CD4-positive, alpha-beta memory T cell (primary cell): ENCODE measurements around the gene CGB8. TPM values are rescaled to one million over a fixed set of nuclear protein-coding genes. Genes with fewer than 3 reads are reported as not detected.
A peak's percentile ranks its signal among the peaks of the same experiment; 100 is the strongest.
"Not testable (repeated sequence)": the region's sequence is repeated elsewhere in the genome, so short reads cannot be mapped to it uniquely, and the experiment has no call there.

ENCODE experiments used
- CTCF ChIA-PET: fragments of 350-600 bp; sonication (Branson Sonifier 250); formaldehyde crosslinking; loops from one replicate; lab custom pipeline; 2021; ENCODE audit warnings: inconsistent platforms; ENCODE audit not compliant: partially characterized antibody; lab: Charles Lee
- POLR2A ChIA-PET: fragments of 350-600 bp; sonication (Branson Sonifier 250); formaldehyde crosslinking; loops from one replicate; lab custom pipeline; 2021; ENCODE audit not compliant: partially characterized antibody; lab: Charles Lee
- DNase-seq, 5 donors: peaks; one replicate each; pipeline versions ENCODE4 v3.0.0 to v3.0.0-alpha.2; 2020 to 2022; ENCODE audit warnings: mixed read lengths in 1 of 5
- H3K27ac ChIP-seq: one replicate; pipeline ENCODE4 v1.7.0; 2013; ENCODE audit warnings: low read depth, low read length
- H3K27me3 ChIP-seq: 2 replicates; pipeline ENCODE4 v1.7.0; 2013; ENCODE audit warnings: mild to moderate bottlenecking, low read length, moderate library complexity; ENCODE audit not compliant: insufficient read depth
- H3K36me3 ChIP-seq: 2 replicates; pipeline ENCODE4 v1.7.0; 2013; ENCODE audit warnings: mild to moderate bottlenecking, low read length, moderate library complexity; ENCODE audit not compliant: insufficient read depth
- H3K4me1 ChIP-seq: 2 replicates; pipeline ENCODE4 v1.7.0; 2013; ENCODE audit warnings: mild to moderate bottlenecking, low read length, moderate library complexity; ENCODE audit not compliant: insufficient read depth
- H3K4me3 ChIP-seq, 2 donors: one replicate each; pipeline ENCODE4 v1.7.0; 2013; ENCODE audit warnings: low read length in 2 of 2, mild to moderate bottlenecking in 1 of 2
- H3K9me3 ChIP-seq, 2 donors: one replicate each; pipeline ENCODE4 v1.7.0; 2013; ENCODE audit warnings: low read length in 2 of 2, control low read depth in 1 of 2; ENCODE audit not compliant: control insufficient read depth in 1 of 2
- H3K27ac Mint-ChIP-seq, 7 donors: one replicate each; pipeline ENCODE4 v1.8.0; 2020 to 2021; ENCODE audit warnings: mixed read lengths in 7 of 7, mild to moderate bottlenecking in 6 of 7, inconsistent platforms in 3 of 7, moderate library complexity in 3 of 7
- H3K27me3 Mint-ChIP-seq, 2 donors: one replicate each; pipeline ENCODE4 v1.8.0; 2020 to 2021; ENCODE audit warnings: mixed read lengths in 2 of 2
- H3K36me3 Mint-ChIP-seq, 2 donors: one replicate each; pipeline ENCODE4 v1.8.0; 2020 to 2021; ENCODE audit warnings: mixed read lengths in 2 of 2, inconsistent platforms in 1 of 2, mild to moderate bottlenecking in 1 of 2
- H3K4me1 Mint-ChIP-seq, 4 donors: one replicate each; pipeline ENCODE4 v1.8.0; 2020 to 2021; ENCODE audit warnings: mixed read lengths in 4 of 4, mild to moderate bottlenecking in 1 of 4
- H3K4me3 Mint-ChIP-seq, 8 donors: one replicate each; pipeline ENCODE4 v1.8.0; 2020 to 2021; ENCODE audit warnings: mixed read lengths in 8 of 8, mild to moderate bottlenecking in 7 of 8, moderate library complexity in 6 of 8, inconsistent platforms in 3 of 8
- H3K9me3 Mint-ChIP-seq, 8 donors: one replicate each; pipeline ENCODE4 v1.8.0; 2020 to 2021; ENCODE audit warnings: mixed read lengths in 8 of 8, mild to moderate bottlenecking in 5 of 8, inconsistent platforms in 3 of 8, moderate library complexity in 1 of 8
- intact Hi-C: fragments of 100-400 bp; cut with micrococcal nuclease; formaldehyde crosslinking; loops from one replicate; pipeline ENCODE4 v1.15.1; 2023
- polyA plus RNA-seq, 2 donors: library from polyadenylated mRNA; unstranded; fragments of 300-500 nt; fragmentation: Illumina TruSeq; gene quantifications; one replicate each; pipeline ENCODE4 v1.2.3, GENCODE V29; 2021
- total RNA-seq, 2 experiments: library from RNA; stranded (reverse); gene quantifications; one replicate each; pipeline ENCODE4 v1.2.3, GENCODE V29; 2021

The CGB8 gene
- total and polyA plus RNA-seq, 4 experiments from 2014 or later: not detected

- CTCF ChIA-PET, intact Hi-C loops, H3K4me1 Mint-ChIP-seq, H3K27ac Mint-ChIP-seq, H3K36me3 Mint-ChIP-seq, H3K4me3 ChIP-seq, H3K27ac ChIP-seq, H3K4me3 Mint-ChIP-seq, H3K9me3 ChIP-seq, H3K27me3 ChIP-seq, H3K36me3 ChIP-seq, POLR2A ChIA-PET, H3K27me3 Mint-ChIP-seq, DNase-seq, H3K4me1 ChIP-seq, H3K9me3 Mint-ChIP-seq: not testable (repeated sequence)
These were observed 18.6 kb downstream of the CGB8 start for GRCh38 chr19:49030323-49030722.

- H3K27me3 Mint-ChIP-seq, CTCF ChIA-PET, H3K4me3 Mint-ChIP-seq, DNase-seq, H3K27ac ChIP-seq, H3K4me1 ChIP-seq, intact Hi-C loops, H3K9me3 Mint-ChIP-seq, H3K27me3 ChIP-seq, H3K9me3 ChIP-seq, H3K36me3 Mint-ChIP-seq, POLR2A ChIA-PET, H3K27ac Mint-ChIP-seq, H3K4me3 ChIP-seq, H3K36me3 ChIP-seq, H3K4me1 Mint-ChIP-seq: not testable (repeated sequence)
These were observed 19.2 kb downstream of the CGB8 start for GRCh38 chr19:49029749-49030148.

- H3K4me1 ChIP-seq, intact Hi-C loops, CTCF ChIA-PET, H3K27ac Mint-ChIP-seq, H3K27me3 Mint-ChIP-seq, H3K27me3 ChIP-seq, H3K36me3 ChIP-seq, H3K9me3 Mint-ChIP-seq, H3K9me3 ChIP-seq, H3K4me1 Mint-ChIP-seq, POLR2A ChIA-PET, DNase-seq, H3K27ac ChIP-seq, H3K36me3 Mint-ChIP-seq, H3K4me3 Mint-ChIP-seq, H3K4me3 ChIP-seq: not testable (repeated sequence)
These were observed 20.2 kb downstream of the CGB8 start for GRCh38 chr19:49028686-49029085.

- H3K36me3 Mint-ChIP-seq, CTCF ChIA-PET, intact Hi-C loops, H3K36me3 ChIP-seq, H3K9me3 Mint-ChIP-seq, H3K27ac Mint-ChIP-seq, POLR2A ChIA-PET, H3K4me3 ChIP-seq, H3K27me3 ChIP-seq, H3K9me3 ChIP-seq, DNase-seq, H3K27me3 Mint-ChIP-seq, H3K4me1 ChIP-seq, H3K4me3 Mint-ChIP-seq, H3K27ac ChIP-seq: not testable (repeated sequence)
- H3K4me1 Mint-ChIP-seq: peaks cover 6 to 10% (median 9%) of the 10 kb centered on the region in 4 donors
These were observed 23.3 kb downstream of the CGB8 start for GRCh38 chr19:49025599-49025998.

GRCh38 chr19:49025088-49025487 lies 23.8 kb downstream of the CGB8 start:
- POLR2A ChIA-PET, H3K27me3 Mint-ChIP-seq, DNase-seq, H3K27ac ChIP-seq, H3K27ac Mint-ChIP-seq, H3K36me3 ChIP-seq, H3K9me3 ChIP-seq, intact Hi-C loops, H3K4me3 Mint-ChIP-seq, H3K4me3 ChIP-seq, H3K9me3 Mint-ChIP-seq, CTCF ChIA-PET, H3K36me3 Mint-ChIP-seq, H3K27me3 ChIP-seq: not testable (repeated sequence)
- H3K4me1 Mint-ChIP-seq: peaks cover 9 to 15% (median 12%) of the 10 kb centered on the region in 4 donors
- H3K4me1 ChIP-seq: peaks cover 12% of the 10 kb centered on the region

- H3K9me3 ChIP-seq, CTCF ChIA-PET, H3K36me3 ChIP-seq, H3K9me3 Mint-ChIP-seq, H3K36me3 Mint-ChIP-seq, H3K27me3 ChIP-seq, H3K4me3 Mint-ChIP-seq, DNase-seq, H3K27me3 Mint-ChIP-seq, intact Hi-C loops, H3K27ac Mint-ChIP-seq, POLR2A ChIA-PET, H3K4me3 ChIP-seq, H3K27ac ChIP-seq: not testable (repeated sequence)
- H3K4me1 ChIP-seq: peaks cover 15% of the 10 kb centered on the region
- H3K4me1 Mint-ChIP-seq: peaks cover 10 to 23% (median 17%) of the 10 kb centered on the region in 4 donors
These were observed 24.7 kb downstream of the CGB8 start, which contains the start of gene CGB3 for GRCh38 chr19:49024233-49024632. Gene CGB3, minus strand, starts transcription at chr19:49024333. Its CDS starts 362 bp downstream, at chr19:49023971.

GRCh38 chr19:49022116-49022515 lies 26.8 kb downstream of the CGB8 start:
- POLR2A ChIA-PET: no interaction called here
- H3K4me1 ChIP-seq: peaks cover 24% of the 10 kb centered on the region
- no peaks in the 10 kb centered on the region for H3K36me3 ChIP-seq
- H3K9me3 ChIP-seq: no peaks in the 10 kb centered on the region
- no peak overlapping the region for H3K4me3 ChIP-seq
- CTCF ChIA-PET: no interaction called here
- intact Hi-C loops: no loop called here
- H3K4me3 Mint-ChIP-seq: no peak overlapping the region
- peaks cover 0 to 2% of the 10 kb centered on the region in 2 donors for H3K36me3 Mint-ChIP-seq
- no peak overlapping the region for H3K27ac ChIP-seq
- H3K4me1 Mint-ChIP-seq: peaks cover 15 to 37% (median 25%) of the 10 kb centered on the region in 4 donors
- peaks cover 0 to 3% of the 10 kb centered on the region in 2 donors for H3K27me3 Mint-ChIP-seq
- DNase-seq: no peak
- H3K27ac Mint-ChIP-seq: peak overlapping the region in 1 of 7 donors; percentile 2
- H3K9me3 Mint-ChIP-seq: no peaks in the 10 kb centered on the region
- no peaks in the 10 kb centered on the region for H3K27me3 ChIP-seq
